Muscle layer of duodenum (tissue), 2 donors: ENCODE data around the gene HHEX.
"Not testable (repeated sequence)": the region's sequence is repeated elsewhere in the genome, so short reads cannot be mapped to it uniquely, and the experiment has no call there.

Experiments used
- H3K27ac ChIP-seq: one replicate; pipeline ENCODE4 v1.7.0; 2013; ENCODE audit warnings: mild to moderate bottlenecking, low read length
- H3K27me3 ChIP-seq: one replicate; pipeline ENCODE4 v1.7.0; 2013; ENCODE audit warnings: low read depth, mild to moderate bottlenecking, control low read depth, low read length
- H3K36me3 ChIP-seq, 2 donors: one replicate each; pipeline ENCODE4 v1.7.0; 2013; ENCODE audit warnings: low read length in 2 of 2, control low read depth in 1 of 2, mild to moderate bottlenecking in 1 of 2; ENCODE audit not compliant: insufficient read depth in 2 of 2, control insufficient read depth in 1 of 2
- H3K4me1 ChIP-seq, 2 donors: one replicate each; pipeline ENCODE4 v1.7.0; 2013; ENCODE audit warnings: low read length in 2 of 2, mild to moderate bottlenecking in 2 of 2, control low read depth in 1 of 2, moderate library complexity in 1 of 2; ENCODE audit not compliant: insufficient read depth in 2 of 2, control insufficient read depth in 1 of 2
- H3K4me3 ChIP-seq, 2 donors: one replicate each; pipeline ENCODE4 v1.7.0; 2013; ENCODE audit warnings: low read length in 2 of 2, low read depth in 1 of 2, mild to moderate bottlenecking in 1 of 2
- H3K9me3 ChIP-seq, 2 donors: one replicate each; pipeline ENCODE4 v1.7.0; 2013; ENCODE audit warnings: low read length in 2 of 2, control low read depth in 1 of 2, mild to moderate bottlenecking in 1 of 2; ENCODE audit not compliant: control insufficient read depth in 1 of 2
- donor health status: healthy.

HHEX gene

GRCh38 chr10:92719991-92720830 is 30.5 kb downstream of the HHEX start:
- no peaks in the 10 kb centered on the region for H3K9me3 ChIP-seq
- H3K4me3 ChIP-seq: no peak overlapping the region
- no peaks in the 10 kb centered on the region for H3K36me3 ChIP-seq
- no peak overlapping the region for H3K27ac ChIP-seq
- H3K27me3 ChIP-seq: peaks cover 5% of the 10 kb centered on the region
- H3K4me1 ChIP-seq: no peaks in the 10 kb centered on the region

- no peak overlapping the region for H3K27ac ChIP-seq
- no peaks in the 10 kb centered on the region for H3K4me1 ChIP-seq
- H3K36me3 ChIP-seq: no peaks in the 10 kb centered on the region
- peaks cover 5% of the 10 kb centered on the region for H3K27me3 ChIP-seq
- no peak overlapping the region for H3K4me3 ChIP-seq
- H3K9me3 ChIP-seq: no peaks in the 10 kb centered on the region
Measured at GRCh38 chr10:92720831-92721165, 31.0 kb downstream of the HHEX start.

- H3K4me3 ChIP-seq: no peak overlapping the region
- peaks cover 5% of the 10 kb centered on the region for H3K27me3 ChIP-seq
- no peak overlapping the region for H3K27ac ChIP-seq
- no peaks in the 10 kb centered on the region for H3K36me3 ChIP-seq
- no peaks in the 10 kb centered on the region for H3K9me3 ChIP-seq
- no peaks in the 10 kb centered on the region for H3K4me1 ChIP-seq
Measured at GRCh38 chr10:92722349-92722748, 32.6 kb downstream of the HHEX start.

GRCh38 chr10:92727141-92727540 is 37.4 kb downstream of the HHEX start:
- no peaks in the 10 kb centered on the region for H3K36me3 ChIP-seq
- H3K9me3 ChIP-seq: no peaks in the 10 kb centered on the region
- no peaks in the 10 kb centered on the region for H3K4me1 ChIP-seq
- no peak overlapping the region for H3K4me3 ChIP-seq
- H3K27me3 ChIP-seq: no peaks in the 10 kb centered on the region
- H3K27ac ChIP-seq: no peak overlapping the region

- H3K4me1 ChIP-seq: no peaks in the 10 kb centered on the region
- H3K27me3 ChIP-seq: no peaks in the 10 kb centered on the region
- H3K36me3 ChIP-seq: no peaks in the 10 kb centered on the region
- no peaks in the 10 kb centered on the region for H3K9me3 ChIP-seq
- no peak overlapping the region for H3K27ac ChIP-seq
- no peak overlapping the region for H3K4me3 ChIP-seq
Measured at GRCh38 chr10:92727550-92727949, 37.8 kb downstream of the HHEX start.

GRCh38 chr10:92729886-92730285 is 40.1 kb downstream of the HHEX start:
- H3K27ac ChIP-seq: no peak overlapping the region
- no peak overlapping the region for H3K4me3 ChIP-seq
- no peaks in the 10 kb centered on the region for H3K4me1 ChIP-seq

GRCh38 chr10:92732958-92733357 is 43.2 kb downstream of the HHEX start:
- no peaks in the 10 kb centered on the region for H3K9me3 ChIP-seq
- H3K4me3 ChIP-seq: no peak overlapping the region
- no peaks in the 10 kb centered on the region for H3K4me1 ChIP-seq
- H3K27me3 ChIP-seq: no peaks in the 10 kb centered on the region
- no peaks in the 10 kb centered on the region for H3K36me3 ChIP-seq
- no peak overlapping the region for H3K27ac ChIP-seq

More at GRCh38 chr10:92729886-92730285, 40.1 kb downstream of the HHEX start:
- Histone ChIP-seq H3K27me3 (no peaks in the 10 kb centered on the region), H3K9me3 (no peaks in the 10 kb centered on the region), H3K36me3 (no peaks in the 10 kb centered on the region)

- H3K4me3 ChIP-seq: no peak overlapping the region
- H3K4me1 ChIP-seq: no peaks in the 10 kb centered on the region
- H3K9me3 ChIP-seq: no peaks in the 10 kb centered on the region
- no peaks in the 10 kb centered on the region for H3K36me3 ChIP-seq
- no peak overlapping the region for H3K27ac ChIP-seq
- no peaks in the 10 kb centered on the region for H3K27me3 ChIP-seq
Measured at GRCh38 chr10:92734301-92734700, 44.5 kb downstream of the HHEX start.

- no peak overlapping the region for H3K4me3 ChIP-seq
- no peaks in the 10 kb centered on the region for H3K4me1 ChIP-seq
- H3K9me3 ChIP-seq: no peaks in the 10 kb centered on the region
- no peaks in the 10 kb centered on the region for H3K36me3 ChIP-seq
- no peak overlapping the region for H3K27ac ChIP-seq
- H3K27me3 ChIP-seq: no peaks in the 10 kb centered on the region
Measured at GRCh38 chr10:92735938-92736337, 46.2 kb downstream of the HHEX start.

GRCh38 chr10:92737484-92737883 is 47.7 kb downstream of the HHEX start:
- Histone ChIP-seq H3K27me3 (no peaks in the 10 kb centered on the region), H3K36me3 (no peaks in the 10 kb centered on the region), H3K9me3 (no peaks in the 10 kb centered on the region), H3K4me3 (no peak overlapping the region), H3K4me1 (no peaks in the 10 kb centered on the region), H3K27ac (no peak overlapping the region)

GRCh38 chr10:92740762-92741161 is 51.0 kb downstream of the HHEX start:
- H3K27me3 ChIP-seq: no peaks in the 10 kb centered on the region
- no peaks in the 10 kb centered on the region for H3K4me1 ChIP-seq
- no peaks in the 10 kb centered on the region for H3K9me3 ChIP-seq
- no peak overlapping the region for H3K27ac ChIP-seq
- no peaks in the 10 kb centered on the region for H3K36me3 ChIP-seq
- H3K4me3 ChIP-seq: no peak overlapping the region

GRCh38 chr10:92741741-92742140 is 52.0 kb downstream of the HHEX start:
- not testable (repeated sequence) for H3K4me3 ChIP-seq, H3K27ac ChIP-seq, H3K4me1 ChIP-seq, H3K36me3 ChIP-seq, H3K9me3 ChIP-seq, H3K27me3 ChIP-seq
